ENCODE results near the gene HMBS. TPM values are rescaled to one million over a fixed set of nuclear protein-coding genes. Genes with fewer than 3 reads are reported as not detected.
A peak's percentile ranks its signal among the peaks of the same experiment; 100 is the strongest.

Gene HMBS
- total RNA-seq, 4 donors from 2014 or later = 8.7 to 31.1 (median 14.5) TPM

DNA sequence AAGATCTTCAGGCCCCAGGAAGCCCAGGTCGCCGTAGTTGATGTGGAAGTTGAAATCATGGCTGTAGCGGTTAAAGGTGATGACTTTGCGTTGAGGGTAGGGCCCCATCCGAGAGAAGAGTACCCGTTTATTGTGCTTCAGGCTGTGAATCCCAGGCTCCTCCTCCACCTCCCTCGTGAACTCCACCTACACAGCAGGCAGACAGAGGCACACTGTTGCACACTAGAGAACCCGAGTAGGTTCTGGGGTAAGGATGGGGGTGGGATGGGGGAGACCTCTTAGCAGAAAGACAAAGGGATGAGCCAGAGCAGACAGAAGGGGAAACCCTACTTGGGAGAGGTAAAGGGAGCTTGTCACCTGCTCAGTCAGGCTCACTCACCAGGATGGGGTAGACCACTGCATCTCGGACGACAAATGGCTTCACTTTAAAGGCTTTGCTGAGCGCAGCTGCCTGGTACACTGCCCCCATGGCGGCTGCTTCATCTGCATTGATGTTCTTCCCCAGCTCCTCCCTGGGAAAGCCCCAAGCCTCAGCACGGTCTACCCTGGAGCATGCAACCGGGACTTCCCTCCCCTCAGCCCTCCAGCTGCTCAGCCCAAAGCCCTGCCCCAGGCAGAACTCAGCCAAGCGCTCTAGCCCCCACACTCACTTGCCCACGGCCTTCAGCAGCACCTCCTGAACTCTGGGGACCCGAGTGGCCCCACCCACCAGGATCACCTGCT is 33.1 kb upstream of the HMBS start:
- H3K27me3 ChIP-seq = no peaks in the 10 kb centered on the region
- no peak for ATAC-seq
- peaks cover 0 to 84% of the 10 kb centered on the region in 2 donors for H3K36me3 ChIP-seq
- no peaks in the 10 kb centered on the region for H3K9me3 ChIP-seq
- DNase-seq = no peak
- no peak overlapping the region for H3K4me3 ChIP-seq
- TF ChIP-seq POLR2A (IDR thresholded peaks at IDR 0.05) = no peak
- TF ChIP-seq, protein P1, sequence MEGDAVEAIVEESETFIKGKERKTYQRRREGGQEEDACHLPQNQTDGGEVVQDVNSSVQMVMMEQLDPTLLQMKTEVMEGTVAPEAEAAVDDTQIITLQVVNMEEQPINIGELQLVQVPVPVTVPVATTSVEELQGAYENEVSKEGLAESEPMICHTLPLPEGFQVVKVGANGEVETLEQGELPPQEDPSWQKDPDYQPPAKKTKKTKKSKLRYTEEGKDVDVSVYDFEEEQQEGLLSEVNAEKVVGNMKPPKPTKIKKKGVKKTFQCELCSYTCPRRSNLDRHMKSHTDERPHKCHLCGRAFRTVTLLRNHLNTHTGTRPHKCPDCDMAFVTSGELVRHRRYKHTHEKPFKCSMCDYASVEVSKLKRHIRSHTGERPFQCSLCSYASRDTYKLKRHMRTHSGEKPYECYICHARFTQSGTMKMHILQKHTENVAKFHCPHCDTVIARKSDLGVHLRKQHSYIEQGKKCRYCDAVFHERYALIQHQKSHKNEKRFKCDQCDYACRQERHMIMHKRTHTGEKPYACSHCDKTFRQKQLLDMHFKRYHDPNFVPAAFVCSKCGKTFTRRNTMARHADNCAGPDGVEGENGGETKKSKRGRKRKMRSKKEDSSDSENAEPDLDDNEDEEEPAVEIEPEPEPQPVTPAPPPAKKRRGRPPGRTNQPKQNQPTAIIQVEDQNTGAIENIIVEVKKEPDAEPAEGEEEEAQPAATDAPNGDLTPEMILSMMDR (IDR thresholded peaks at IDR 0.05 in 4 of 5, conservative IDR thresholded peaks at IDR 0.05 in 1 of 5) = no peak
- H3K27ac ChIP-seq = no peak overlapping the region
- H3K4me1 ChIP-seq = peaks cover 7% of the 10 kb centered on the region in 2 donors
- intact Hi-C loops (cut with DNase I; ENCODE audit: low total_unique reads) = no loop called here
- in situ Hi-C loops (cut with MboI; ENCODE audit: low sequenced_read_pairs in 4 of 4) = no loop called here

DNA sequence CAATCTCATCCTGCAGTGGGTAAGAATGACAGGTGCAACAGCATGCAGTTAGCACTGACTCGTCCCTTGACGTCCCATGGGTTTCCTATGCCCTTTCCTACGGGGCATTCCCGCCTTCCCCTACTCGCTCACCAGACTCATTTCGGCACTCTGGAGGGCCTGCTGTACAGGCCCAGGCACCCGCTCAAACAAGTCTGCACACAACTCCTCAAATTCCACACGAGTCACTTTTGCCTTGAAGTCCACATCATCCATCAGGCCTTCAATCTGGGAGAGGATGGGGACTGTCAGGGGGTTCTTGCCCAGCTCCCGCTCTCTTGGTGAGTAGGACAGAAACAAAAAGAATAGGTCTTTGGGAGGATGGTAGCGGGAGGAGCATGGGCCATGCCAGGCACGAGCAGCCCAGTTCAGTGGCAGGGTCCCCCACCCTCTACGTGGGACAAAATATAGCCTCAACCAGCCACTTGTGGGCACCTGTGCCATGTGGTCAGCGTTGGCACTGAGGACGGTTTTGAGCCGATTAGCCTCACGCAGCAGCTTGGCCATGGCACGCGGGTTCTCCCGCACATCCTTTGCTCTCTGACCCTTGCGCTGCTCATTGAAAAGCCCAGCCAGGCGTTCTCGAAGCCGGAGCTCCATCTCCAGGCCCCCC is 32.4 kb upstream of the HMBS start:
- Histone ChIP-seq H3K9me3 (no peaks in the 10 kb centered on the region), H3K36me3 (peaks cover 0 to 77% of the 10 kb centered on the region in 2 donors), H3K4me1 (peaks cover 7% of the 10 kb centered on the region in 2 donors), H3K27me3 (no peaks in the 10 kb centered on the region), H3K4me3 (no peak overlapping the region), H3K27ac (no peak overlapping the region)
- intact Hi-C loops (cut with DNase I; ENCODE audit: low total_unique reads) = no loop called here
- TF ChIP-seq POLR2A (IDR thresholded peaks at IDR 0.05) = no peak
- TF ChIP-seq, protein P1 (IDR thresholded peaks at IDR 0.05 in 4 of 5, conservative IDR thresholded peaks at IDR 0.05 in 1 of 5) = no peak
- ATAC-seq = no peak
- DNase-seq = no peak
- in situ Hi-C loops (cut with MboI; ENCODE audit: low sequenced_read_pairs in 4 of 4) = no loop called here

GRCh38 chr11:119054418-119054817 is 30.3 kb upstream of the HMBS start:
- no peaks in the 10 kb centered on the region for H3K9me3 ChIP-seq
- no peak for DNase-seq
- TF ChIP-seq, protein P1 (IDR thresholded peaks at IDR 0.05 in 4 of 5, conservative IDR thresholded peaks at IDR 0.05 in 1 of 5) = no peak
- TF ChIP-seq POLR2A (IDR thresholded peaks at IDR 0.05) = no peak
- H3K27me3 ChIP-seq = no peaks in the 10 kb centered on the region
- H3K4me3 ChIP-seq = no peak overlapping the region
- no peak for ATAC-seq
- intact Hi-C loops (cut with DNase I; ENCODE audit: low total_unique reads) = no loop called here
- H3K27ac ChIP-seq = no peak overlapping the region
- peaks cover 13 to 15% of the 10 kb centered on the region in 2 donors for H3K4me1 ChIP-seq
- peaks cover 0 to 56% of the 10 kb centered on the region in 2 donors for H3K36me3 ChIP-seq
- in situ Hi-C loops (cut with MboI; ENCODE audit: low sequenced_read_pairs in 4 of 4) = no loop called here

DNA sequence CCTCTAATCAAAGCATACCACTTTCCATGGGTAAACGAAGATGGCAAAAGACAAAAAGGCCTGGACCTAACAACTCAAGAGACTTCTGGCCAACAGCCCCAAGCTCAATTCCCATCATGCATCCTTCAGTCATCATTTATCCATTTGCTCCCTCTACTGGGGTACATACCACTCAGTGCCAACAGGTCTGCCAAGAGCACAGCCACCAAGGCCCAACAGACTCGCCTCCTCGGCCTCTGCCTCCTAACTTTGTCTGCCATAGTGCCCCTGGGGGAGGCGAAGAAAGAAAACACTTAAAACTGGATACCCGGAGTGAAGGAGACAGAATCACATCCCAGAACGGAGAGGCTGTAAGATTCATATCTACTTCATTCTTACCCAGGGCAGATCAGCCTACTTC is 28.8 kb upstream of the HMBS start:
- Histone ChIP-seq H3K4me1 (peaks cover 13 to 15% of the 10 kb centered on the region in 2 donors), H3K4me3 (peak overlapping the region; percentile 73 to 84 (median 78)), H3K36me3 (peaks cover 0 to 45% of the 10 kb centered on the region in 2 donors), H3K9me3 (no peaks in the 10 kb centered on the region), H3K27ac (peak overlapping the region; percentile 83 to 91 (median 88)), H3K27me3 (no peaks in the 10 kb centered on the region)
- DNase-seq (no peak), ATAC-seq (no peak)
- TF ChIP-seq, protein P1 (IDR thresholded peaks at IDR 0.05 in 4 of 5, conservative IDR thresholded peaks at IDR 0.05 in 1 of 5) = no peak
- TF ChIP-seq POLR2A (IDR thresholded peaks at IDR 0.05) = no peak
- in situ Hi-C loops (cut with MboI; ENCODE audit: low sequenced_read_pairs in 4 of 4) (no loop called here), intact Hi-C loops (cut with DNase I; ENCODE audit: low total_unique reads) (loop anchor here (2.0 kb wide), 2 partner anchors 39 to 59 kb away; a partner anchor contains a TSS)

All from gastrocnemius medialis (tissue), 4 donors.